A549 (cell line): ENCODE data around the gene FSD1.

Source experiments
- CHD2 ChIP-seq: fragments of 150-350 bp; IDR thresholded peaks from 2 replicates; pipeline ENCODE4 v1.6.1; 2014; ENCODE audit warnings: low read length; ENCODE audit not compliant: partially characterized antibody
- EP300 ChIP-seq, 2 experiments: fragments of >200 bp; sonication (Bioruptor Twin); formaldehyde crosslinking; IDR thresholded peaks; 2 replicates in 1 of 2; 3 replicates in 1 of 2; pipeline ENCODE4 v1.6.1; 2016 to 2017
- HDAC2 ChIP-seq: fragments of 200-600 bp; sonication (generic); IDR thresholded peaks from 2 replicates; pipeline ENCODE4 v1.6.1; 2016
- HOXB5 ChIP-seq: fragments of 250-450 bp; sonication (Bioruptor Pico); IDR thresholded peaks from 2 replicates; pipeline ENCODE4 v1.5.0; 2020; ENCODE audit warnings: mild to moderate bottlenecking, moderate library complexity
- POLR2A ChIP-seq: IDR thresholded peaks from 2 replicates; pipeline ENCODE4 v1.6.1; 2012; ENCODE audit warnings: mild to moderate bottlenecking, low read length
- RAD21 ChIP-seq, 2 experiments: fragments of >200 bp in 1 of 2; sonication (Bioruptor Twin) in 1 of 2; formaldehyde crosslinking in 1 of 2; IDR thresholded peaks in 1 of 2; conservative IDR thresholded peaks in 1 of 2; 2 replicates in 1 of 2; 3 replicates in 1 of 2; pipeline ENCODE4 v1.6.1; 2012 to 2018; ENCODE audit warnings: inconsistent platforms in 1 of 2
- RNF2 ChIP-seq: fragments of 200-600 bp; sonication (generic); IDR thresholded peaks from 2 replicates; pipeline ENCODE4 v1.6.1; 2016; ENCODE audit warnings: low read depth, mild to moderate bottlenecking, antibody characterized with exemption, moderate library complexity, borderline replicate concordance
- SMC3 ChIP-seq: fragments of >200 bp; sonication (Bioruptor Twin); formaldehyde crosslinking; IDR thresholded peaks from 3 replicates; pipeline ENCODE4 v1.6.1; 2018; ENCODE audit warnings: inconsistent platforms
- TF ChIP-seq, protein P1 (sequence below): fragments of >200 bp; sonication (Bioruptor Twin); formaldehyde crosslinking; IDR thresholded peaks from 3 replicates; pipeline ENCODE4 v1.5.1; 2016
- TF ChIP-seq, protein P2 (sequence below): fragments of 450-650 bp; IDR thresholded peaks from 2 replicates; pipeline ENCODE4 v1.6.1; 2014; ENCODE audit warnings: antibody characterized with exemption
- TF ChIP-seq, protein P3 (sequence below): fragments of >200 bp; sonication (Bioruptor Twin); formaldehyde crosslinking; IDR thresholded peaks from 2 replicates; pipeline ENCODE4 v1.6.1; 2016

DNA sequence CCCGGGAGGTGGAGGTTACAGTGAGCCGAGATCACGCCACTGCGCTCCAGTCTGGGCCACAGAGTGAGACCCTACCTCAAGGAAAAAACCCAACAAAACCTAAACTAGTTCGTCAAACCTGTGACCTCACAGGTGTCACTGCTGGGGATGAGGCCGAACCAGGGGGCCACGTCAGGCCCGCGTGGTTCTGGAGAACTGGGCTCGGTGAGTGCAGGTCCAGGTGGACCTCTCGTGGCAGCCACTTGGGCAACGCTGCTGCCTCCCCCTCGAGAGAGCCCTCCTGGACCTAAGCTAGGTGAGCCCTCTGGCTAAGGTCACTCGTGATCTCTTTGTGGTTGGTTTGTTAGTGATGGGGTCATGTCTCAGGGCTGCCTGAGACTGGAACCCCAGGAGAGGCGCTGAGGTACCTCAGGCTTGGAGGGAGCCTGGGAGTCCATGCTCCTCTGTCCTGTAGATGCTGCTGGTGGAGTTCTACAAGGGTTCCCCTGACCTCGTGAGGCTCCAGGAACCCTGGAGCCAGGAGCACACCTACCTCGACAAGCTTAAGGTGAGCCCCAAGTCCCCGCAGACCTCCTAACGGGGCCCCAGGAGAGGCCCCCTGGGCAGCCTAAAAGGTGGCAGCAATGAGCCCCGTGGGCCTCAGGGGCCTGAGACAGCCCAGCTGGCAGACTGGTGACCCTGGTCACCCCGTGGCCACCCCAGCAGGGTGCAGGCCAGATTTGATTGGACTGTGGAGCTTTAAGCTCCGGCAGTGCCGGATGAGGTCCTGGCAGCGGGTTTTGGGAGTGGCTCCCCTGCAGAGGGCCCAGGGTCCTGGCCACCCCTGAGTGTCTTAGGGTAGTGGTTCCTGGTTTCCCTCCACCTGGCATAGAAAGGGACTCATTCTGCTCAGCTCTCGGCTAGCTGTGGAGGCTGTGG, 54.6 kb downstream of the FSD1 start:
- no peak for TF ChIP-seq RAD21 (conservative IDR thresholded peaks at IDR 0.05 in 1 of 2, IDR thresholded peaks at IDR 0.05 in 1 of 2)
- no peak for TF ChIP-seq POLR2A
- TF ChIP-seq, protein P1, sequence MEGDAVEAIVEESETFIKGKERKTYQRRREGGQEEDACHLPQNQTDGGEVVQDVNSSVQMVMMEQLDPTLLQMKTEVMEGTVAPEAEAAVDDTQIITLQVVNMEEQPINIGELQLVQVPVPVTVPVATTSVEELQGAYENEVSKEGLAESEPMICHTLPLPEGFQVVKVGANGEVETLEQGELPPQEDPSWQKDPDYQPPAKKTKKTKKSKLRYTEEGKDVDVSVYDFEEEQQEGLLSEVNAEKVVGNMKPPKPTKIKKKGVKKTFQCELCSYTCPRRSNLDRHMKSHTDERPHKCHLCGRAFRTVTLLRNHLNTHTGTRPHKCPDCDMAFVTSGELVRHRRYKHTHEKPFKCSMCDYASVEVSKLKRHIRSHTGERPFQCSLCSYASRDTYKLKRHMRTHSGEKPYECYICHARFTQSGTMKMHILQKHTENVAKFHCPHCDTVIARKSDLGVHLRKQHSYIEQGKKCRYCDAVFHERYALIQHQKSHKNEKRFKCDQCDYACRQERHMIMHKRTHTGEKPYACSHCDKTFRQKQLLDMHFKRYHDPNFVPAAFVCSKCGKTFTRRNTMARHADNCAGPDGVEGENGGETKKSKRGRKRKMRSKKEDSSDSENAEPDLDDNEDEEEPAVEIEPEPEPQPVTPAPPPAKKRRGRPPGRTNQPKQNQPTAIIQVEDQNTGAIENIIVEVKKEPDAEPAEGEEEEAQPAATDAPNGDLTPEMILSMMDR, result no peak
- no peak for TF ChIP-seq CHD2
- TF ChIP-seq EP300 (IDR thresholded peaks at IDR 0.05), result no peak
- TF ChIP-seq, protein P2, sequence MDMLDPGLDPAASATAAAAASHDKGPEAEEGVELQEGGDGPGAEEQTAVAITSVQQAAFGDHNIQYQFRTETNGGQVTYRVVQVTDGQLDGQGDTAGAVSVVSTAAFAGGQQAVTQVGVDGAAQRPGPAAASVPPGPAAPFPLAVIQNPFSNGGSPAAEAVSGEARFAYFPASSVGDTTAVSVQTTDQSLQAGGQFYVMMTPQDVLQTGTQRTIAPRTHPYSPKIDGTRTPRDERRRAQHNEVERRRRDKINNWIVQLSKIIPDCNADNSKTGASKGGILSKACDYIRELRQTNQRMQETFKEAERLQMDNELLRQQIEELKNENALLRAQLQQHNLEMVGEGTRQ, result no peak
- TF ChIP-seq SMC3, result no peak
- no peak for TF ChIP-seq HOXB5 (CRISPR knock-in tag)
- TF ChIP-seq, protein P3, sequence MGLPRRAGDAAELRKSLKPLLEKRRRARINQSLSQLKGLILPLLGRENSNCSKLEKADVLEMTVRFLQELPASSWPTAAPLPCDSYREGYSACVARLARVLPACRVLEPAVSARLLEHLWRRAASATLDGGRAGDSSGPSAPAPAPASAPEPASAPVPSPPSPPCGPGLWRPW, result no peak
- no peak for TF ChIP-seq RNF2
- no peak for TF ChIP-seq HDAC2
